HepG2 (cell line): Measurements from ENCODE around the gene ACOT4.
"Not testable (repeated sequence)": the region's sequence is repeated elsewhere in the genome, so short reads cannot be mapped to it uniquely, and the experiment has no call there.

Experiments used
- CEBPZ ChIP-seq: IDR thresholded peaks from 2 replicates; pipeline ENCODE4 v1.6.1; 2012; ENCODE audit warnings: low read length, improper control_type of control experiment
- EZH2 ChIP-seq: conservative IDR thresholded peaks from 2 replicates; pipeline ENCODE4 v1.6.1; 2012; ENCODE audit warnings: mild to moderate bottlenecking, low read depth, low read length, moderate library complexity
- FOXM1 ChIP-seq: sonication (generic); formaldehyde crosslinking; IDR thresholded peaks from 2 replicates; pipeline ENCODE4 v1.5.0; 2020; ENCODE audit warnings: missing genetic modification reagents
- NR2C2 ChIP-seq: sonication (generic); formaldehyde crosslinking; IDR thresholded peaks from 2 replicates; pipeline ENCODE4 v1.4.0; 2020; ENCODE audit warnings: missing genetic modification reagents, mild to moderate bottlenecking, moderate library complexity, borderline replicate concordance
- PCBP2 ChIP-seq: fragments of 200-400 bp; formaldehyde crosslinking; optimal IDR thresholded peaks from 2 replicates; pipeline ENCODE3; 2018; ENCODE audit warnings: low read length, low read depth; ENCODE audit not compliant: poor library complexity, severe bottlenecking
- ZNF124 ChIP-seq: sonication (generic); formaldehyde crosslinking; IDR thresholded peaks from 2 replicates; pipeline ENCODE4 v1.4.0; 2020; ENCODE audit warnings: missing genetic modification reagents
- ZNF264 ChIP-seq: sonication (generic); formaldehyde crosslinking; IDR thresholded peaks from 2 replicates; pipeline ENCODE4 v1.4.0; 2020; ENCODE audit warnings: missing genetic modification reagents
- ZNF292 ChIP-seq: sonication (generic); formaldehyde crosslinking; IDR thresholded peaks from 2 replicates; pipeline ENCODE4 v1.8.1; 2022; ENCODE audit warnings: mild to moderate bottlenecking, low read depth, missing genetic modification reagents, borderline replicate concordance
- TF ChIP-seq, protein P1 (sequence below): sonication (generic); formaldehyde crosslinking; IDR thresholded peaks from 2 replicates; pipeline ENCODE4 v1.5.0; 2020; ENCODE audit warnings: mild to moderate bottlenecking, missing genetic modification reagents, moderate library complexity

DNA sequence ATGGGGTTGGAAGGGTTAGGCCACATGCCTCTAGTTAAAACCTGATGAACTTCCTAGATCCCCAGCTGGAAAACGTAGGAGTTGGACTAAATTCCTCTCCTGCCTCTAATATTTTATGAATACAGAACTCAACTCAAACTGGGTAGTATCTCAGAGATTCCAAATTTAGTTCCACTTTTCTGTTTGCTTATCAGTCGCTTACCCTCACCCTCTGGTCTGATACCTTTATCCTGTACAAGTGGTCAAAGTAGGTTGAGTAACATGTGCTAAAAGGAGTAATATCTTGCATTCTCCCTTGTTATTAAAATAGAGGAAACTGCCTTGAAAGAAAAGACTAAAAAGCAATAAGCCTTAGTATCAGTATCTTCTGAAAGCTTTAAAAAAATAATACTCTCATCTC, 34.5 kb upstream of the ACOT4 start:
- not testable (repeated sequence) for TF ChIP-seq EZH2; PCBP2; ZNF264 (CRISPR knock-in tag); NR2C2; ZNF124 (CRISPR knock-in tag); FOXM1 (CRISPR knock-in tag); CEBPZ; ZNF292 (CRISPR knock-in tag)
- TF ChIP-seq, protein P1, sequence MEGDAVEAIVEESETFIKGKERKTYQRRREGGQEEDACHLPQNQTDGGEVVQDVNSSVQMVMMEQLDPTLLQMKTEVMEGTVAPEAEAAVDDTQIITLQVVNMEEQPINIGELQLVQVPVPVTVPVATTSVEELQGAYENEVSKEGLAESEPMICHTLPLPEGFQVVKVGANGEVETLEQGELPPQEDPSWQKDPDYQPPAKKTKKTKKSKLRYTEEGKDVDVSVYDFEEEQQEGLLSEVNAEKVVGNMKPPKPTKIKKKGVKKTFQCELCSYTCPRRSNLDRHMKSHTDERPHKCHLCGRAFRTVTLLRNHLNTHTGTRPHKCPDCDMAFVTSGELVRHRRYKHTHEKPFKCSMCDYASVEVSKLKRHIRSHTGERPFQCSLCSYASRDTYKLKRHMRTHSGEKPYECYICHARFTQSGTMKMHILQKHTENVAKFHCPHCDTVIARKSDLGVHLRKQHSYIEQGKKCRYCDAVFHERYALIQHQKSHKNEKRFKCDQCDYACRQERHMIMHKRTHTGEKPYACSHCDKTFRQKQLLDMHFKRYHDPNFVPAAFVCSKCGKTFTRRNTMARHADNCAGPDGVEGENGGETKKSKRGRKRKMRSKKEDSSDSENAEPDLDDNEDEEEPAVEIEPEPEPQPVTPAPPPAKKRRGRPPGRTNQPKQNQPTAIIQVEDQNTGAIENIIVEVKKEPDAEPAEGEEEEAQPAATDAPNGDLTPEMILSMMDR (CRISPR knock-in tag) = not testable (repeated sequence)
